ENCODE measurements around the gene FUT8. TPM values are rescaled to one million over a fixed set of nuclear protein-coding genes. Genes with fewer than 3 reads are reported as not detected.

Gene FUT8
- total RNA-seq, 1 experiment from 2014 or later: 129 TPM

GRCh38 chr14:65552724-65553123, 140.2 kb downstream of the FUT8 start:
- Mint-ChIP-seq H3K36me3 (ENCODE audit: insufficient read depth, unreplicated experiment) (no peaks in the 10 kb centered on the region), H3K4me1 (ENCODE audit: low read depth, unreplicated experiment) (no peaks in the 10 kb centered on the region), H3K9me3 (ENCODE audit: low read depth, unreplicated experiment) (no peaks in the 10 kb centered on the region), H3K27me3 (ENCODE audit: unreplicated experiment) (no peaks in the 10 kb centered on the region), H3K4me3 (ENCODE audit: low read depth, unreplicated experiment) (no peak overlapping the region), H3K27ac (ENCODE audit: unreplicated experiment) (no peak overlapping the region)
- no TSS peak for BruUV-seq (replicated peaks)
- intact Hi-C loops (cut with micrococcal nuclease; ENCODE audit: unreplicated experiment): no loop called here
- TF ChIP-seq CTCF (IDR thresholded peaks at IDR 0.05; ENCODE audit: unreplicated experiment): no peak
- DNase-seq: no peak
- CTCF ChIA-PET: no interaction called here

DNA sequence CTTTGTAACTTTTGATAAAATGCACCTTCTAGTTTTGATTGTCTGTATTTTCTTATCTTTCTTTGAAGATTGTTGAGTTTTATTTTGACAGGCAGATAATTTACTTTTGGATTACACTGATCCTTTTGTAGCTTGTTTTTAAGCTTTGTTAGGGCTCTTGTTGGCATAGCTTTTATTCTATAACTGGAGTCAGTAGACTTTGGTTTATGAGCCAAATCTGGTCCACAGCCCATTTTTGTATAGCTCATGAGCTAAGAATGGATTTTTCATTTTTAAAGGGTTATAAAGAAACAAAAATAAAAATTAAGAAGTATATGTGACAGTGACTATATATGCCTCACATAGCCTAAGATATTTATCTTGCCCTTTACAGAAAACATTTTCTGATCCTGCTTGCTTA, 142.3 kb downstream of the FUT8 start:
- intact Hi-C loops (cut with micrococcal nuclease; ENCODE audit: unreplicated experiment): no loop called here
- TF ChIP-seq CTCF (IDR thresholded peaks at IDR 0.05; ENCODE audit: unreplicated experiment): no peak
- CTCF ChIA-PET: interaction anchor here (1.7 kb wide), 1 partner anchor 8 kb away, joined by 4 read pairs; no protein-coding TSS in a partner anchor
- no TSS peak for BruUV-seq (replicated peaks)
- no peaks in the 10 kb centered on the region for H3K36me3 Mint-ChIP-seq (ENCODE audit: insufficient read depth, unreplicated experiment)
- no peak overlapping the region for H3K27ac Mint-ChIP-seq (ENCODE audit: unreplicated experiment)
- no peak overlapping the region for H3K4me3 Mint-ChIP-seq (ENCODE audit: low read depth, unreplicated experiment)
- no peaks in the 10 kb centered on the region for H3K27me3 Mint-ChIP-seq (ENCODE audit: unreplicated experiment)
- no peak for DNase-seq
- no peaks in the 10 kb centered on the region for H3K4me1 Mint-ChIP-seq (ENCODE audit: low read depth, unreplicated experiment)
- H3K9me3 Mint-ChIP-seq (ENCODE audit: low read depth, unreplicated experiment): no peaks in the 10 kb centered on the region

- Mint-ChIP-seq H3K27ac (ENCODE audit: unreplicated experiment) (no peak overlapping the region), H3K27me3 (ENCODE audit: unreplicated experiment) (no peaks in the 10 kb centered on the region), H3K4me3 (ENCODE audit: low read depth, unreplicated experiment) (no peak overlapping the region), H3K9me3 (ENCODE audit: low read depth, unreplicated experiment) (no peaks in the 10 kb centered on the region), H3K36me3 (ENCODE audit: insufficient read depth, unreplicated experiment) (no peaks in the 10 kb centered on the region), H3K4me1 (ENCODE audit: low read depth, unreplicated experiment) (no peaks in the 10 kb centered on the region)
- DNase-seq: no peak
- TF ChIP-seq CTCF (IDR thresholded peaks at IDR 0.05; ENCODE audit: unreplicated experiment): no peak
- no TSS peak for BruUV-seq (replicated peaks)
- intact Hi-C loops (cut with micrococcal nuclease; ENCODE audit: unreplicated experiment): no loop called here
- CTCF ChIA-PET: interaction anchor here (0.6 to 1.7 kb wide), 3 partner anchors 9 to 418 kb away, joined by 3 to 4 read pairs (median 3); no protein-coding TSS in a partner anchor
These were observed 142.8 kb downstream of the FUT8 start for GRCh38 chr14:65555358-65555757.

DNA sequence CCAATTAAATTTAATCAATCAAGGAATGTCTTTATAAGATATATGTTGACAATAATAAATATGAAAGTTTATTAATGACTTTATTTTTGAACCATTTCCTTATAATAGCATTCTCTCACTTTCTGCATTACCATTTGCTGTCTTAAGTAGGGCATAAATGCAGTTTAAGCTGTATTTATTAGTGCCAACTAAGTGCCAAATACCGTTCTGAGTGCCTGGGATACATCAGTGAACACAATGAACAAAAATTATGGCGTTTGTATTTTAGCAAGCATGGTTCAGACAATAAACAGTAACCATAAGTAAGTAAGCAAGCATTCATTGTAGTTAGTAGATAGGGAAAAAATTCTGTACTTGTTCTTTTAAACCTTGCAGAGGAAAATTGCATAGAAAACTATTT, 145.8 kb downstream of the FUT8 start:
- BruUV-seq (replicated peaks): no TSS peak
- Mint-ChIP-seq H3K9me3 (ENCODE audit: low read depth, unreplicated experiment) (no peaks in the 10 kb centered on the region), H3K36me3 (ENCODE audit: insufficient read depth, unreplicated experiment) (peaks cover 7% of the 10 kb centered on the region), H3K4me3 (ENCODE audit: low read depth, unreplicated experiment) (no peak overlapping the region), H3K27me3 (ENCODE audit: unreplicated experiment) (no peaks in the 10 kb centered on the region), H3K4me1 (ENCODE audit: low read depth, unreplicated experiment) (no peaks in the 10 kb centered on the region), H3K27ac (ENCODE audit: unreplicated experiment) (no peak overlapping the region)
- TF ChIP-seq CTCF (IDR thresholded peaks at IDR 0.05; ENCODE audit: unreplicated experiment): no peak
- no peak for DNase-seq
- CTCF ChIA-PET: no interaction called here
- intact Hi-C loops (cut with micrococcal nuclease; ENCODE audit: unreplicated experiment): no loop called here

All from Calu3 (cell line).